H1 (cell line): ENCODE results near the gene RPL36AL. TPM values are rescaled to one million over a fixed set of nuclear protein-coding genes. Genes with fewer than 3 reads are reported as not detected.

Experiments used
- CHD7 ChIP-seq: fragments of 300-600 bp; sonication (generic); IDR thresholded peaks from 2 replicates; pipeline ENCODE4 v1.7.1; 2012; ENCODE audit warnings: low read length, moderate library complexity, mild to moderate bottlenecking, inconsistent platforms; ENCODE audit not compliant: insufficient replicate concordance
- EZH2 ChIP-seq: fragments of 200-600 bp; sonication (generic); IDR thresholded peaks from 2 replicates; pipeline ENCODE4 v1.7.1; 2012; ENCODE audit warnings: low read depth, mild to moderate bottlenecking, moderate library complexity, low read length, inconsistent platforms; ENCODE audit not compliant: severe bottlenecking
- POLR2A ChIP-seq, 2 experiments: IDR thresholded peaks; 1 replicate in 1 of 2; 2 replicates in 1 of 2; pipeline ENCODE4 v1.6.1; 2011; ENCODE audit warnings: low read depth in 2 of 2, low read length in 2 of 2, mild to moderate bottlenecking in 2 of 2; ENCODE audit errors: control extremely low read depth in 1 of 2
- TAF1 ChIP-seq: IDR thresholded peaks from 2 replicates; pipeline ENCODE4 v1.6.1; 2011; ENCODE audit warnings: mild to moderate bottlenecking, low read depth, low read length
- TEAD4 ChIP-seq: IDR thresholded peaks from 2 replicates; pipeline ENCODE4 v1.6.1; 2012; ENCODE audit warnings: low read depth, low read length, inconsistent platforms, mixed read lengths
- polyA plus RNA-seq, 7 experiments: library from polyadenylated mRNA; depleted of rRNA in 3 of 7; stranded (reverse) in 5 of 7; unstranded in 2 of 7; fragments of >200 nt in 5 of 7; fragments of 200-250 nt in 2 of 7; gene quantifications; 1 replicate in 5 of 7; 2 replicates in 1 of 7; 4 replicates in 1 of 7; pipeline versions ENCODE4 v1.2.1 to v1.2.3, GENCODE V29; 2011 to 2013; ENCODE audit warnings: missing spikeins in 2 of 7, mixed read lengths in 2 of 7
- total RNA-seq: library from RNA; stranded (reverse); fragmentation: NEBNext Ultra II Directional; extraction: Animal tissue kit (Norgen Biotek cat#: 25700); gene quantifications from 2 replicates; pipeline ENCODE4 v1.2.1, GENCODE V29; 2021

Gene RPL36AL
- total and polyA plus RNA-seq, 2 of the 8 experiments (the other 6 are each of a cell fraction or from before 2014, with no cell fraction given): 138 to 230 TPM

- TF ChIP-seq CHD7 (no peak), POLR2A (IDR thresholded peaks at IDR 0.05; ENCODE audit: control extremely low read depth in 1 of 2, low read depth in 2 of 2, low read length in 2 of 2) (no peak), TAF1 (no peak), TEAD4 (no peak), EZH2 (no peak)
These were observed 34.1 kb upstream of the RPL36AL start (continued) for GRCh38 chr14:49654511-49654910.
